ENCODE measurements around the gene SLC22A23.

DNA sequence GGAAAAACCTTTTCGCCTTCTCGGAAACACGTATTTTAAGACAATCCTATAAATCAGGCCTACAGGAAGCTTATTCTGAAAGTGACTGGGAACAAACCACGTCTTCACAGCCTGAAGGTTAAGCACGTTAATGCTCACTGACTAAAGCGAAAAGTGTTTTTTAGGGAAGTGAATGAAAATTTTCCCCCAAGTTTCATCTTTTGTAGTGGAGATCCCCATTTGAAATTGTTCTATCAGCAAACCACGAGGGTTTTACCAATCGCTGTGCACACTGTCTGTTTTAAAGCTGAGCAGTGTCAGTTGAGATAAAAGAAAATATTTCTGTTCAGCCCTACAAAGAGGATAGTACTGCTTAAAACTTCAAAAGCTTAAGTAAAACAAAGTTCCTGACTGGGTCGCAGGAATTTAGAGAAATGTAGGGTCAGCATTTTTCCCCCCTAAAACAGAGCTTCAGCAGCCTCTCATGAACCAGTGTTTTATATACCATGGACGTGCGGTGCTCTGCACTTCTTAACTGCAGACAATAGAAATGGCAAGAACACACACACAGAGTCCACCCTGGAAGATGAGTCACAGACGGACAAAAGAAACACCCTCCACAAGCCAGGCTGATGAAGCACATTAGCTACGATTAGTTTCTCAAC is 34.9 kb downstream of the SLC22A23 start:
- TF ChIP-seq CTCF (conservative IDR thresholded peaks at IDR 0.05) = no peak
- TF ChIP-seq ZFX (IDR thresholded peaks at IDR 0.05) = no peak

Measured in C4-2B (cell line).